Smooth muscle cell (in vitro differentiated cells): ENCODE measurements around the gene DPEP3. TPM values are rescaled to one million over a fixed set of nuclear protein-coding genes. Genes with fewer than 3 reads are reported as not detected.

Source experiments
- DNase-seq: peaks from one replicate; lab custom pipeline; 2025; ENCODE audit not compliant: unreplicated experiment; lab: John Stamatoyannopoulos, UW
- H2AFZ ChIP-seq: fragments of 200-600 bp; sonication (generic); 2 replicates; pipeline ENCODE4 v1.6.0; 2016; ENCODE audit warnings: antibody characterized with exemption, low read depth, mild to moderate bottlenecking
- H3F3A ChIP-seq: fragments of 200-600 bp; sonication (generic); 2 replicates; pipeline ENCODE4 v1.6.0; 2017; ENCODE audit warnings: antibody characterized with exemption, low read depth
- H3K27ac ChIP-seq: fragments of 200-600 bp; sonication (generic); 2 replicates; pipeline ENCODE4 v1.5.1; 2016; ENCODE audit warnings: low read depth, mild to moderate bottlenecking
- H3K27me3 ChIP-seq: fragments of 200-600 bp; sonication (generic); 2 replicates; pipeline ENCODE4 v1.6.1; 2016; ENCODE audit warnings: low read depth, mild to moderate bottlenecking
- H3K36me3 ChIP-seq: fragments of 200-600 bp; sonication (generic); 2 replicates; pipeline ENCODE4 v1.5.1; 2016; ENCODE audit warnings: low read depth
- H3K4me1 ChIP-seq: fragments of 200-600 bp; sonication (generic); 2 replicates; pipeline ENCODE4 v1.5.1; 2016; ENCODE audit warnings: low read depth
- H3K4me2 ChIP-seq: fragments of 200-600 bp; sonication (generic); 2 replicates; pipeline ENCODE4 v1.6.0; 2016; ENCODE audit warnings: mild to moderate bottlenecking
- H3K4me3 ChIP-seq: fragments of 200-600 bp; sonication (generic); 2 replicates; pipeline ENCODE4 v1.5.1; 2016; ENCODE audit warnings: mild to moderate bottlenecking
- H3K79me2 ChIP-seq: fragments of 200-600 bp; sonication (generic); 2 replicates; pipeline ENCODE4 v1.6.0; 2016; ENCODE audit warnings: low read depth, mild to moderate bottlenecking
- H3K9ac ChIP-seq: fragments of 200-600 bp; sonication (generic); 2 replicates; pipeline ENCODE4 v1.6.0; 2016; ENCODE audit warnings: low read depth
- H3K9me3 ChIP-seq: fragments of 200-600 bp; sonication (generic); replicated peaks from 2 replicates; pipeline ENCODE4 v1.5.1; 2016; ENCODE audit warnings: low read depth
- H4K20me1 ChIP-seq: fragments of 200-600 bp; sonication (generic); 2 replicates; pipeline ENCODE4 v1.6.0; 2016; ENCODE audit warnings: low read depth
- WGBS: methylation state at CpG from one replicate; pipeline ENCODE4 v1.1.7; 2016; ENCODE audit warnings: low lambda C conversion rate; 5-methylcytosine and 5-hydroxymethylcytosine counted together
- polyA plus RNA-seq: library from polyadenylated mRNA; unstranded; fragments of >200 nt; fragmentation: Nextera tagmentation; extraction: Ambion mirVana; gene quantifications from 2 replicates; pipeline ENCODE4 v1.2.1, GENCODE V29; 2016
- total RNA-seq: library from RNA; depleted of rRNA; stranded (reverse); fragments of >200 nt; gene quantifications from 2 replicates; pipeline ENCODE4 v1.2.3, GENCODE V29; 2014
- TF ChIP-seq, protein P1 (sequence below): fragments of 200-600 bp; sonication (generic); IDR thresholded peaks from 2 replicates; pipeline ENCODE4 v1.5.1; 2017; ENCODE audit warnings: borderline replicate concordance, mild to moderate bottlenecking, antibody characterized with exemption; ENCODE audit not compliant: insufficient read depth, poor library complexity, severe bottlenecking

The DPEP3 gene
- total and polyA plus RNA-seq, 2 experiments from 2014 or later: not detected

DNA sequence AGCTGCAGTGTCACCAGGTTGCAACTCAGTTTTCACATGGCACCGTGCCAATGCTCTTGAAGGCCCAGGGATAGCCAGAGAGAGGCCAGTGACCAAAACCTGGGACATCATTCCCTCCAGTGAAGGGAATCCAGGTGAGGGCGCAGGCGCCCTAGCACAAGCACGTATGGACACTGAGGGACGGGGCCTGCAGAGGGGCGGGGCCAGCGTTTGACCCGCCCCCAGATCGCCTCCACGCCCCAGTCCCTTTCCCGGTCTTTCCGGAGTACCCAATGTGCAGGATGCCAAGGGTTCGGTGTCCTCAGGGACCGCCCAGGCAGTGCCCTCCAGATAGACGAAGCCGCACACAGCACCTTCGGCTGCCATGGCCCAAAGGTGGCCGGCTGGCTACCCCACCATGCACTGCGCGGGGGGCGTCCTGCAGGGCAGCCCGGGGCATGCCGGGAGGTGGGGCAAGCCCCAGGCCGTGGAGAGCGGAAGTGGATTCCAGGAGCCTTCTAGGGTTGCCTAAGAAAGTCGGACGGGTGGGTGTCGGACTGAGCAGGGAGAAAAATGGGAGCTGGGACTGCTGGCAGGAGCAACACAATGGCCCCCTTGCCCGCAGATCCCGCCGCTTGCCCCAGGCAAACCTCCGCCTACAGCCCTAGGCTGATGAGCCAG lies 16.5 kb downstream of the DPEP3 start:
- Histone ChIP-seq H3K79me2 (peaks cover 73% of the 10 kb centered on the region), H3K36me3 (no peaks in the 10 kb centered on the region), H3K9ac (no peak overlapping the region), H3K9me3 (no peaks in the 10 kb centered on the region), H4K20me1 (peaks cover 91% of the 10 kb centered on the region), H3F3A (no peaks in the 10 kb centered on the region), H2AFZ (no peak overlapping the region), H3K4me3 (no peak overlapping the region), H3K4me2 (no peak overlapping the region), H3K27ac (no peak overlapping the region), H3K4me1 (peaks cover 20% of the 10 kb centered on the region), H3K27me3 (no peaks in the 10 kb centered on the region)
- WGBS: 86% methylated on average over 29 of the region's 32 CpGs
- TF ChIP-seq, protein P1, sequence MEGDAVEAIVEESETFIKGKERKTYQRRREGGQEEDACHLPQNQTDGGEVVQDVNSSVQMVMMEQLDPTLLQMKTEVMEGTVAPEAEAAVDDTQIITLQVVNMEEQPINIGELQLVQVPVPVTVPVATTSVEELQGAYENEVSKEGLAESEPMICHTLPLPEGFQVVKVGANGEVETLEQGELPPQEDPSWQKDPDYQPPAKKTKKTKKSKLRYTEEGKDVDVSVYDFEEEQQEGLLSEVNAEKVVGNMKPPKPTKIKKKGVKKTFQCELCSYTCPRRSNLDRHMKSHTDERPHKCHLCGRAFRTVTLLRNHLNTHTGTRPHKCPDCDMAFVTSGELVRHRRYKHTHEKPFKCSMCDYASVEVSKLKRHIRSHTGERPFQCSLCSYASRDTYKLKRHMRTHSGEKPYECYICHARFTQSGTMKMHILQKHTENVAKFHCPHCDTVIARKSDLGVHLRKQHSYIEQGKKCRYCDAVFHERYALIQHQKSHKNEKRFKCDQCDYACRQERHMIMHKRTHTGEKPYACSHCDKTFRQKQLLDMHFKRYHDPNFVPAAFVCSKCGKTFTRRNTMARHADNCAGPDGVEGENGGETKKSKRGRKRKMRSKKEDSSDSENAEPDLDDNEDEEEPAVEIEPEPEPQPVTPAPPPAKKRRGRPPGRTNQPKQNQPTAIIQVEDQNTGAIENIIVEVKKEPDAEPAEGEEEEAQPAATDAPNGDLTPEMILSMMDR: no peak
- DNase-seq: no peak

DNA sequence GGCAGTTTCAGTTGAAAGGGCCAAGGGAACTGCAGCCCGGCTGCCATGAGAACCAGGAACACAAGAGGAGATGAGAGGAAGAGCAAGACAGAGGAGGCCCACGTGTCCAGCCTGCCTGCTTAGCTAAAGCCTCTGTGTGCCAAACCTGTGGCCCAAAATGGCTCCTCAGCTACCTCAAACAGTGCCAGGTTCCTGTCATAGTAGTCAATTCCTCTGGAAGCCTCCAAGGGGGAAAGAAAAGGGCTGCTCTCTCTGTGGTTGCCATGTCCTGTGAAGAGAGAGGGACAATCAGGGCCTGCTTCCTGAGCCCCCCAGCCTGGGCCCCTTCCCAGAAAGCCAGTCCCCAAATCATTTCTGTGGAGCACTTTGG lies 17.0 kb downstream of the DPEP3 start:
- peaks cover 96% of the 10 kb centered on the region for H4K20me1 ChIP-seq
- no peaks in the 10 kb centered on the region for H3K36me3 ChIP-seq
- no peak overlapping the region for H2AFZ ChIP-seq
- no peak overlapping the region for H3K27ac ChIP-seq
- no peak overlapping the region for H3K4me2 ChIP-seq
- no peak overlapping the region for H3K4me3 ChIP-seq
- H3K9ac ChIP-seq: no peak overlapping the region
- no peaks in the 10 kb centered on the region for H3F3A ChIP-seq
- peaks cover 20% of the 10 kb centered on the region for H3K4me1 ChIP-seq
- 90% methylated on average over 2 of the region's 2 CpGs for WGBS
- DNase-seq: no peak
- TF ChIP-seq, protein P1: no peak
- H3K27me3 ChIP-seq: no peaks in the 10 kb centered on the region
- H3K9me3 ChIP-seq: no peaks in the 10 kb centered on the region
- H3K79me2 ChIP-seq: peaks cover 77% of the 10 kb centered on the region

DNA sequence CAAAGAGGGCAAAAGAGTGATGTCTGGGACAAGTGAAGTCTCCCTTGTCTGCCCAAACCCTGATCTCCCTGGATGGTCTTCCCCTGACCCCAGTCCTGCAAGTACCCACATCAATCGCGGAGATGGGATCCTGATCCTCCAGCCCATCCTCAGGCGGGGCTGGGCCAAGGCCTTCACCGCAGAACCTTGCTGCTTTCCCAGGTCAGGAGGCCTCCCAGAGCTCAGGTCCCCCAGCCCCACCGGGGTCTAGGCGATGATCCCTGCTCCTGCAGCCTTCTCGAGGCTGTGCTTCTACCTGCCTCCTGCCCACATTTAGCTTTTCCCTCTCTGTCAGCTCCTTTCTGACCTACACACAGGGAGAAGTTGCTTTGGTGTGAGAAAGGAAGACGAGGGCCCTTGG lies 18.2 kb downstream of the DPEP3 start:
- H3K9ac ChIP-seq: no peak overlapping the region
- H3F3A ChIP-seq: no peaks in the 10 kb centered on the region
- no peak overlapping the region for H3K4me2 ChIP-seq
- no peaks in the 10 kb centered on the region for H3K27me3 ChIP-seq
- peaks cover 100% of the 10 kb centered on the region for H4K20me1 ChIP-seq
- H3K4me3 ChIP-seq: no peak overlapping the region
- no peak for DNase-seq
- H3K4me1 ChIP-seq: peaks cover 17% of the 10 kb centered on the region
- no peaks in the 10 kb centered on the region for H3K36me3 ChIP-seq
- H3K79me2 ChIP-seq: peaks cover 71% of the 10 kb centered on the region
- no peaks in the 10 kb centered on the region for H3K9me3 ChIP-seq
- H3K27ac ChIP-seq: no peak overlapping the region
- no peak overlapping the region for H2AFZ ChIP-seq
- TF ChIP-seq, protein P1: no peak
- 98% methylated on average over 8 of the region's 8 CpGs for WGBS

DNA sequence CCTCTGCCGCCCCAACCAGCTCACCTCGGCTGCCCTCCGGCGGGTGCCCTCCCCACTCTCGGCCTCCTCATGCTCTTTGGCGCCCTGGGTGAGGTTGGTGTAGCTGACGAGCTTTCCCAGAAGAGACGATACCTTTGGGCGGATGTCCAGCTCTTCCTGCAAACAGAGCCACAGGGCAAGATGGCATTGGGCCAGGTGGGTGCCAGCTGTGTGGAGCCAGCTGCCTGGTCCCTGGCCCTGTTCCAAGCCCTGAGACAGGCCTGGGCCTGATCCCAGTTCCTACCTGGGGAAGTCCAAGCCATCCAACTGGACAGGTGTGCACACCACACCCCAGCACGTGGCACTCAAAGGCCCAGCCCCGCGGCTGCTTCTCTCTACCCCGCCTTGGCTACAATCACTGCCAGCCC lies 18.7 kb downstream of the DPEP3 start:
- Histone ChIP-seq H3K27me3 (no peaks in the 10 kb centered on the region), H3F3A (no peaks in the 10 kb centered on the region), H3K9me3 (no peaks in the 10 kb centered on the region), H3K36me3 (no peaks in the 10 kb centered on the region), H4K20me1 (peaks cover 100% of the 10 kb centered on the region), H3K9ac (no peak overlapping the region), H3K79me2 (peaks cover 66% of the 10 kb centered on the region), H3K4me2 (no peak overlapping the region), H3K4me3 (no peak overlapping the region), H3K27ac (no peak overlapping the region), H2AFZ (no peak overlapping the region), H3K4me1 (peaks cover 11% of the 10 kb centered on the region)
- DNase-seq: no peak
- WGBS: 96% methylated on average over 13 of the region's 13 CpGs
- TF ChIP-seq, protein P1: no peak
